ENCODE results near the gene SLC18A3.

DNA sequence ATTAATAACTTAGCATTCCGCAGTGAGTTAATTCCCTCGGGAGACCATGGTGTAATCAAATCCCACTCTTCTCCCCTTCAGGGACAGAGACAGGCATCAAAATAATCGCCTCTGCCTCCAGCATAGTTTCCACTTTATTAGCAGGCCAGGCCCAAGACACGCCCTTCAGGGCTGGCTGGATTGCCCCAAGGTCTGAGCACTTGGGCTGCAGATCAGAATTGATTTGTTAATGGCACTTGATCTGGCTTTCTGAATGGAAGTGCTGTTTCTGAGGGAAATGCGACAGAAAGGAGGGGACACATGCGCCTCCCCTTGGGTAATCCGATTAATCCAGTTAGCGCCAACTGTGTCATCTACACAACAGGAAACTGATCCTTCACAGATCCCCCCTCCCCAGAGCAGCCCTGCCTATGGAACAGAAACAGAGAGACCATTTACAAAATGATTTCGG, 19.3 kb downstream of the SLC18A3 start:
- TF ChIP-seq CTCF (IDR thresholded peaks at IDR 0.05), result no peak
- no peak for TF ChIP-seq POLR2AphosphoS5 (IDR thresholded peaks at IDR 0.05)
- no peak for TF ChIP-seq POLR2A (IDR thresholded peaks at IDR 0.05; ENCODE audit: low read depth)
- no peak for TF ChIP-seq EP300 (IDR thresholded peaks at IDR 0.05)

All from esophagus muscularis mucosa (tissue), 4 donors.